ACC112 (cell line): ENCODE data around the gene IQSEC1.

Experiments
- H2AFZ ChIP-seq: fragments of 200-600 bp; sonication (generic); one replicate; pipeline ENCODE4 v1.6.0; 2017; ENCODE audit warnings: antibody characterized with exemption, low read length; ENCODE audit not compliant: unreplicated experiment
- H3K27ac ChIP-seq: fragments of 200-600 bp; sonication (generic); 2 replicates; pipeline ENCODE4 v1.5.1; 2014; ENCODE audit warnings: low read depth, mild to moderate bottlenecking, antibody characterized with exemption, low read length, moderate library complexity
- H3K27me3 ChIP-seq: fragments of 200-600 bp; sonication (generic); 2 replicates; pipeline ENCODE4 v1.6.1; 2014; ENCODE audit warnings: mild to moderate bottlenecking, antibody characterized with exemption, low read length, moderate library complexity, mixed read lengths; ENCODE audit not compliant: insufficient read depth
- H3K36me3 ChIP-seq: fragments of 200-600 bp; sonication (generic); 2 replicates; pipeline ENCODE4 v1.6.1; 2016; ENCODE audit warnings: mild to moderate bottlenecking, antibody characterized with exemption, low read length, moderate library complexity, mixed read lengths; ENCODE audit not compliant: insufficient read depth
- H3K4me1 ChIP-seq: fragments of 200-600 bp; sonication (generic); one replicate; pipeline ENCODE4 v1.6.1; 2016; ENCODE audit warnings: low read length, mixed read lengths; ENCODE audit not compliant: insufficient read depth, unreplicated experiment, control insufficient read depth
- H3K4me3 ChIP-seq: fragments of 200-600 bp; sonication (generic); 2 replicates; pipeline ENCODE4 v1.5.1; 2014; ENCODE audit warnings: mild to moderate bottlenecking, low read depth, low read length
- H3K79me2 ChIP-seq: fragments of 200-600 bp; sonication (generic); one replicate; pipeline ENCODE4 v1.6.0; 2016; ENCODE audit warnings: low read length; ENCODE audit not compliant: control insufficient read depth, unreplicated experiment, insufficient read depth

IQSEC1 gene

DNA sequence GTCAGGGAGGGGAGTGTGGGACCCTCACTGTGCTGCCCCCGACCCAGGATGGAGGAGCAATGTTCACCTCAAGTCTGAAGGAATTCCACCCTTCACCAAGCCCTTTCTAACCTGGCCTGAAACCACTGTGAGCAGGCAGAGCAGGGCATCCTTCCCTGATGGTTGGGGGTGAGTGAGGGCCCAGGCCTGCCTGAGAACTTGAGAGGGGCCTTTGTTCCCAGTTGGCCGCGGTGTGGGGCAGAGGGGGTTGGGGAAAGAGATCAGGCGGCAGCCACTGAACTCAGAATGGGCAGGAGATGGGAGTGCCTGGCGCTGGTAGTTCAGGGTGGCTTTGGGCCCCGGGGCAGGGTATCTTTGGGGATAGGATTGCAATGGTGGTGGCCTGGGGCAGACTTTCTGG lies 128.4 kb downstream of the IQSEC1 start:
- Histone ChIP-seq H2AFZ (no peak overlapping the region), H3K79me2 (peaks cover 3% of the 10 kb centered on the region), H3K27ac (no peak overlapping the region)

DNA sequence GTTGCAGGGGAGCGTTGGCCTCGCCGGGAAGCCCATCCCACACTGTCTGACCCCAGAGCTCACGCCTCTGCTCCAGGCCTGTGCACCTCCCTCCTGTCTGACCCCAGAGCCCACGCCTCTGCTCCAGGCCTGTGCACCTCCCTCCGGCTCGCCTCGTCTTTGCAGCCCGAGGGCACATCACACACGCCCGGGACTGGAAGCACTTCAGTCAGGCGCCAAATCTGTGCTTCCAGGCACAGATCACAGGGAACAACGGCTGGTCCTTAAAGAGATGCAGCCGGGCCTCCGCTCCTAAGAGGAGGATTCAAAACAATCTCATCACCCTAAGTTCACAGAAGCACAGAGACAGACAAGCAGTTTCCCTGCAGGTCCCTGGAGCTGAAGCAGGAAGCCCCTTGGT lies 128.8 kb downstream of the IQSEC1 start:
- H3K27me3 ChIP-seq, result no peaks in the 10 kb centered on the region
- peaks cover 3% of the 10 kb centered on the region for H3K79me2 ChIP-seq
- no peak overlapping the region for H3K4me3 ChIP-seq
- H3K4me1 ChIP-seq, result peaks cover 20% of the 10 kb centered on the region
- no peak overlapping the region for H3K27ac ChIP-seq
- H3K36me3 ChIP-seq, result no peaks in the 10 kb centered on the region
- H2AFZ ChIP-seq, result no peak overlapping the region

More for the DNA sequence above, 128.4 kb downstream of the IQSEC1 start:
- no peaks in the 10 kb centered on the region for H3K27me3 ChIP-seq
- H3K4me1 ChIP-seq, result peaks cover 20% of the 10 kb centered on the region
- no peaks in the 10 kb centered on the region for H3K36me3 ChIP-seq
- no peak overlapping the region for H3K4me3 ChIP-seq

DNA sequence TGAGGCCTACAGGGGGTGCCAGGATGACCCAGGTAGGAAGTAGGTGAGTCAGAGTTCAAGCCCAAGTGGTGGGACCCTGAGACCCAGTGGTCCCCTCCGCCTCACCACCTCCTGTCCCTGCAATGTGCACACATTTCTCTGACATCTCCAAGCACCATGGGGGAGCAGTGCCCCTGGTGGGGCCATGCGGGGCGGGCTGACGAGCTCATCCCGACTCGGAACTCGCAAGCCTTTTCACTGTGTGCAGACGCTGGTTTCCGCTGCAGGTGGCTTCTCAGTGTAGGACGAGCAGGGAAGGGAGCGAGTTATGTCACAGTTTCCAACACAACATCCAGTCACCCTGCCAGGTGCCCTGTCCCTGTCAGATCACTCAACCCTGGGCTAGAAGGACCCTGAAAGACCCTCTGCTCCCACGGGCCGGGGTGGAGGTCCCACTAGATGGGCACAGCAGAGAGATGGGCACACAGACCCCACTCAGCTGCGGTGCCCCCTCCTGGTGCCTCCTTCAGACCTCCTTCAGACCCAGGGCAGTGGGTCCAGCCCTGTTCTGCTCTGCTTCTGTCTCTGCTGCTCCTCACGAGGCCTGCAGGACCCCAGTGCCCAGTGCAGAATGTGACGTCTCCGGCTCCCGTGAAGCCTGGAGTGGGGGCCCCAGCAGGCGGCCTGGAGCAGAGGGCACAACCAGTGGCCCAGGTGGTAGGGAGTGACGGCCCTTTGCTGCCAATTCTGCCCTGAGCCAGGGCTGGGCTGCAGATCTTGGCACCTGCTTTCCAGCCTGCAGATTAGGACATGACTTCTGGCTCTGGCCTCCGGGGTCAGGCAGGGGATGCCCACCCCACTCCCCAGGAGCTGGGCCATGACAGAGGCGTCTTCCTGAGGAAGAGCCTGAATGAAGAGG lies 129.9 kb downstream of the IQSEC1 start:
- Histone ChIP-seq H3K4me3 (no peak overlapping the region), H2AFZ (no peak overlapping the region), H3K27ac (no peak overlapping the region), H3K27me3 (no peaks in the 10 kb centered on the region), H3K79me2 (peaks cover 3% of the 10 kb centered on the region), H3K4me1 (peaks cover 9% of the 10 kb centered on the region), H3K36me3 (no peaks in the 10 kb centered on the region)

DNA sequence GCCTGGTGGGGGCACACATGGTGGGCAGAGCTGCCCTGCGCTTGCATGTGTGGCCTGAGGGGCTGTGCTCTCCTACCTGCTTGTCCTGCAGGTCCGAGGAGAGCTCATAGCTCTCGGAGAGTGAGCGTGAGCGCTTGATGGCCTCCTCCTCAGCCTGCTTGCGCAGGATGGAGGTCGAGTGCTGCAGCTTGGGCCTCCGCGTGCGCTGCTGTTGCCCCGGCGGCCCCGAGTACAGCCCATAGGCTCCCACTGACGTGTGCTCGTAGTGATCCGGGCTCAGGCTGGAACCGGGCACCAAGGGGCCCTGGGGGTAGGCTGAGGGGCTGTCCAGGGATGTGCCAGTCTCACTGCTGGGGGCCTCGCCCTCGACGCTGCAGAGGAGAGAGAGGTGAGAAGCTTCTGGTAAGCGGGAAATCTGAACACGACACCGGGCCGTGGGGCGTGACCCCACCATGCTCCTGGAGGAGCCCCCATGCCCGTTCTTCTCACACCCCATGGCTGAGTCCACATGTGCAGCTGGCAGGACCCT lies 131.7 kb downstream of the IQSEC1 start:
- Histone ChIP-seq H3K4me3 (no peak overlapping the region), H3K4me1 (no peaks in the 10 kb centered on the region), H3K27ac (no peak overlapping the region), H3K27me3 (no peaks in the 10 kb centered on the region), H2AFZ (no peak overlapping the region), H3K36me3 (no peaks in the 10 kb centered on the region), H3K79me2 (peaks cover 3% of the 10 kb centered on the region)

DNA sequence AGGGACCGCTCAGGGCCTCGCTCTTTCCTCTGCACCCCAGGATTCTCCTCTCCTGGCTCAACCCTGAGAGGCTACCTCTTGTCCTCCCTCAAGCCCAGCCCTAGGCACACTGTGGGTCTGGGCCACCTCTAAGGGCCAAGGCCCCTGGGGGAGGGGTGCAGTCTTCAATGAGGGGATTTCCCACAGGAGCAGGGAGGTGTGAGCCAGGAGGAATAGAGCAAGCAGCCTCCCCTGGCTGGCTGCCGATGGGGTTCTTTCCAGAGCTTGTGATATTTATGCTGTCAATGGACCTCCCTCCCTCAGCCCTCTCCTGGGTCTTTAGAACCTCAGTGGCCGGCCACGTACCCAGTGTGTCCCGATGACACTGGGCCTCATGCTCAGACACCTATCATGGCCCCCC lies 132.4 kb downstream of the IQSEC1 start:
- Histone ChIP-seq H3K27ac (no peak overlapping the region), H3K4me1 (no peaks in the 10 kb centered on the region), H3K4me3 (no peak overlapping the region), H3K27me3 (no peaks in the 10 kb centered on the region), H3K36me3 (no peaks in the 10 kb centered on the region), H2AFZ (no peak overlapping the region), H3K79me2 (peaks cover 3% of the 10 kb centered on the region)

DNA sequence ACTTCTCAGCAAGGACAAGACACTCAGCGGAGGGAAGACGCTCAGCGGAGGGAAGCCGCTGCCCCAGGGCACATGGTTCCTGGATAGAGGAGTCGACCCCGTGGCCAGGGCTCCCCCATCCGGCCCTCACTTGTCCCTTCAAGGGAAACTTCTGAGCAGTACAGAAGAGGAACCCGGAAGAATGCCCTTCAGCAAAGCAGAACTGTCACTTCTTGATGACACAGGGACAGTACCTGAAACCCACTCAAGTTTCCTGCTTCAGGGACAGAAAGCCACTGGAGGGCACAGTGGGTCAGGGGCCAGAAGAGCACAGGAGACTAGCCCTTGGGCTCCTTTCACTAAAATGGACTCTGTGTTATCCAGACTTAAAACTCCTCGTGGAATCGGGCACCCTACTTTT lies 134.1 kb downstream of the IQSEC1 start:
- Histone ChIP-seq H3K79me2 (peaks cover 3% of the 10 kb centered on the region), H3K4me1 (peaks cover 6% of the 10 kb centered on the region), H3K27me3 (no peaks in the 10 kb centered on the region), H3K36me3 (no peaks in the 10 kb centered on the region), H3K27ac (no peak overlapping the region), H2AFZ (no peak overlapping the region), H3K4me3 (no peak overlapping the region)

DNA sequence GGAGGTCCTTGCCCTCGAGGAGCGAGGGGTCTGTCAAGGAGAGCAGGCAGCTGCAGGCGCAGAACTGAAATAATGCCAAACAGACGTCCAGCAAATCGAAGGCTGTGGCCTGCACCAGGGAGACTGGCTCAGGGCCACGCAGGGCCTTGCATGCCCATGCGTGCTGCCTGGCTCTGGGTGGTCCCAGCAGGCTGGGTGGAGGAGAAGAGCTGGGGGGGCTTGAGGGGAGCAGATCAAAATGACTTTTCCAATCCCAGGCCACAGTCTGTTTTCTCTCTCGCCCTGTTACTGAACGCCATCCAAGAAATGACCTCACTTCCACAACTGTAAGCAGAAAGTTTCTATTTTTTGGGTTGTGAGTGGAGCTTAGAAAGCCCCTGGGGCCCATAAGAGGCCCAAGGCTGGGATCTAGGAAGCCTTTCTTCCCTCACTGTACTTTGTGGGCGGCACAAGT lies 134.9 kb downstream of the IQSEC1 start:
- no peak overlapping the region for H2AFZ ChIP-seq
- H3K36me3 ChIP-seq, result no peaks in the 10 kb centered on the region
- H3K27ac ChIP-seq, result no peak overlapping the region
- H3K4me1 ChIP-seq, result peaks cover 8% of the 10 kb centered on the region
- peaks cover 3% of the 10 kb centered on the region for H3K79me2 ChIP-seq
- no peaks in the 10 kb centered on the region for H3K27me3 ChIP-seq
- no peak overlapping the region for H3K4me3 ChIP-seq

DNA sequence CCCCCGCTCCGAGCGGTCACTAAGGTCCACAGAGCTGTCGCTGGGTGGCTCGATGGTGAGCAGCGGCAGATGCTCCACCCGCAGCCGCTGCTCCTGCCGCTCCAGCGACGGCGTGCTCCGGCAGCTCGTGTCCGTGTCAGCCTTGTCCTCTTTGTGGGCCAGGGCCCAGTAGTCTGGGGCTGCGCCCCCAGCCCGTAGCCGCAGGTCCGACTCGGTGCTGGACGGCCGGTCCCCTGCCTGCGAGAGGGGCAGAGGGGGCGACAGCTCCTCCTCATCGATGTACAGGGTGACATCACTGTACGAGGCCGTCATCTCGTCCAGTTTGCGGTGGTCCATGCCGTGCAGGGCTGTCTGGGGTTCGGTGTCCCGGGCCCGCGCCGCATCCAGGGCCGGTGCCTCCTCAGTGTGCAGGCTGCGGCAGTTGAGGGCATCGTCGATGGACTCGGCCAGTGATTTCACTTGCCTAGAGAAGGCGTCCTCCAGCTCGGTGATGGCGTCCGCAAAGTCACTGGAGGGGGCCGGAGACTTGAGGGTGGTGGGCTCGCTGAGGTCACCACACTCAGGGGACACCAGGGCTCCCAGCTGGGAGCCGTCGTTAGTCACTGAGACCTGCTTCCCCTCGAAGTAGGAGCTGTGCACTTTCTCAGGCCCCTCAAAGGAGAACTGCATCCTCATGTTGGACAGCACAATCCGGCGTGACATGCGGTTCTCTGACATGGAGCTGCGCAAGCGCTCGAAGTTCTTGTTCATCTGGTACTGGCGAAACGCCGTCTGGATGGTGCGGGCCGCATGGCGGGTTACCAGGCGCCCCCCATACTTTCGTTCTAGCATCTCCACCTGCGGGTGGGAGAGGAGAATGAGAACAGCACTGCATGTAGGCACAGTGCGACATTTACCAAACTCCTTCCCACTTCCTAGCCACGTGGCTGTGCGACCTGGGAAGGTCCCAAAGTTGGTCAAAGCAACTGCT lies 137.1 kb downstream of the IQSEC1 start:
- Histone ChIP-seq H3K36me3 (no peaks in the 10 kb centered on the region), H3K27me3 (no peaks in the 10 kb centered on the region), H3K27ac (no peak overlapping the region), H2AFZ (no peak overlapping the region), H3K4me3 (no peak overlapping the region), H3K4me1 (peaks cover 8% of the 10 kb centered on the region), H3K79me2 (no peaks in the 10 kb centered on the region)

DNA sequence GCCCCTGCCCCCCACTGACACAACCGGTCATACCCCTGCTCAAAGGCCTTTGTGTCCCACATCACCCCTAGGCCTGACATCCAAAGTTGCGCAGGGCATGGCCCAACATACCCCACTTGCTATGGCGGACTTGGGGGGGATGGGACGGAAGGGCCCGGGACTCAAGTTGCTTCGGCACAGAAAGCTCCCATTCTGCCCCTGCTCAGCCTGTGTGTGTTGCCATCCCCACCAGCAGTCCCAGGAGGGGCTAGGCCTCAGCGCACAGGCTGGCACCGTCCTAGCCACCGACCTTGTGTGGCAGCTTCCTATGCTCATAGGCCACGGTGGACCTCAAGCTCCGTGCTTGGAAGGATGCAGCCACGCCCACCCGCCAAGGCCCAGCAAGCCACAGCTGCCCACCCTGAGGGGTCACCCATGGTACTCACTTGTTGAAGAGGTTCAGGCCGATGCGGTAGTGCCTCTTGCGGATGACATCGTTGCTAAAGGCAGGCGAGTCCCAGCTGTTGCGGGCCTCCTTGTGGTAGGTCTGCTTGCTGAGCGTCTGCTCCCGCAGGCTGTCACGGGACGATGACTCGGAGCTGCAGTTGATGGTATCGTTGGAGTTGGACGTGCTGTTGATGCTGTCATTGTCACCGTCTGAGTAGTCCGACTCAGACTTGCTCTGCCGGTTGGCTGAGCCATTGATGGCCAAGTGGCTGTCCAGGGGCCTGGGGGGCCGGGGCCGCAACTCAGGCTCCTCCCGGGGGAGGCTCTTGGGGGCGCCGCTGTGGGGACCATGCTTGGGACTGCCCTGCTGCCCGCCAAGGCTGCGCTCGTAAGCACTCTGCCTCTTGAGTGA lies 138.0 kb downstream of the IQSEC1 start:
- Histone ChIP-seq H3K79me2 (no peaks in the 10 kb centered on the region), H3K27ac (no peak overlapping the region), H3K4me3 (no peak overlapping the region), H3K27me3 (no peaks in the 10 kb centered on the region), H3K36me3 (no peaks in the 10 kb centered on the region), H3K4me1 (peaks cover 8% of the 10 kb centered on the region), H2AFZ (no peak overlapping the region)

DNA sequence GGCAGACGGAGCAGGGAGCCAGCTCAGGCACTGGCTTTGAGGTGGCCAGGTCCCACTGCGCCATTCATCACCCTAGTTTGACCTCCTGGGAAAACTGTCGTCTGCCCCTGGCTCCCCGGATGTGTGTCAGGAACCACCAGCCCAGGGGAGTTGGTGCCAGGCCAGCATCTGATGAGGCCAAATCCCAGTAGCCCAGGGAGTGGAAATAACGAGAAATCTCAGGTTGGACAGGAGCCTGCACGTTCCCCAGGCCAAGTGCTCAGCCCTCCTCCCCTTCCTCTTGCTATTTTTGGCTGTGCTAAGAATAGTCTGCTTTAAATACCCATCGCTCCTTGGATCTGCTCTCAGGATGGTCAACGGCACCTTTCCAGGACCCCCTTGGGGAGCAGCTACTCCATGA lies 138.8 kb downstream of the IQSEC1 start:
- H3K4me1 ChIP-seq, result peaks cover 8% of the 10 kb centered on the region
- no peak overlapping the region for H3K4me3 ChIP-seq
- H2AFZ ChIP-seq, result no peak overlapping the region
- no peaks in the 10 kb centered on the region for H3K79me2 ChIP-seq
- H3K27me3 ChIP-seq, result no peaks in the 10 kb centered on the region
- H3K36me3 ChIP-seq, result no peaks in the 10 kb centered on the region
- no peak overlapping the region for H3K27ac ChIP-seq
